Liver (tissue), 9 donors: ENCODE measurements around the gene HIVEP3. TPM values are rescaled to one million over a fixed set of nuclear protein-coding genes. Genes with fewer than 3 reads are reported as not detected.

Experiments
- DNase-seq: peaks from one replicate; pipeline ENCODE4 v3.0.0-alpha.2; 2017; ENCODE audit warnings: low spot score
- H3K27ac ChIP-seq, 2 donors: one replicate each; pipeline ENCODE4 v1.7.0; 2013; ENCODE audit warnings: inconsistent platforms in 2 of 2, low read length in 2 of 2, control low read depth in 1 of 2, low read depth in 1 of 2, mild to moderate bottlenecking in 1 of 2
- H3K27me3 ChIP-seq, 4 donors: one replicate each; pipeline versions ENCODE4 v1.6.1 to v1.7.0; 2013; ENCODE audit warnings: low read length in 3 of 4, inconsistent platforms in 1 of 4, mild to moderate bottlenecking in 1 of 4, moderate library complexity in 1 of 4; ENCODE audit not compliant: control insufficient read depth in 4 of 4, insufficient read depth in 4 of 4
- H3K36me3 ChIP-seq, 4 donors: one replicate each; pipeline versions ENCODE4 v1.6.1 to v1.7.0; 2013; ENCODE audit warnings: low read length in 3 of 4, mild to moderate bottlenecking in 3 of 4, low read depth in 1 of 4, moderate library complexity in 1 of 4; ENCODE audit not compliant: control insufficient read depth in 4 of 4, insufficient read depth in 3 of 4
- H3K4me1 ChIP-seq, 4 donors: one replicate each; pipeline versions ENCODE4 v1.6.1 to v1.7.0; 2013; ENCODE audit warnings: low read length in 3 of 4, mild to moderate bottlenecking in 3 of 4, moderate library complexity in 1 of 4; ENCODE audit not compliant: control insufficient read depth in 4 of 4, insufficient read depth in 4 of 4
- H3K4me3 ChIP-seq, 3 donors: one replicate each; pipeline versions ENCODE4 v1.6.1 to v1.7.0; 2013; ENCODE audit warnings: low read length in 3 of 3, control low read depth in 1 of 3, low read depth in 1 of 3, mild to moderate bottlenecking in 1 of 3
- H3K9ac ChIP-seq, 2 donors: one replicate each; pipeline ENCODE4 v1.7.0; 2013; ENCODE audit warnings: low read length in 2 of 2, mild to moderate bottlenecking in 2 of 2, moderate library complexity in 2 of 2, control low read depth in 1 of 2, low read depth in 1 of 2
- H3K9me3 ChIP-seq, 4 donors: one replicate each; pipeline versions ENCODE4 v1.6.1 to v1.7.0; 2013; ENCODE audit warnings: low read length in 3 of 4; ENCODE audit not compliant: control insufficient read depth in 4 of 4
- EGR1 ChIP-seq, 2 donors: IDR thresholded peaks; 2 replicates each; pipeline ENCODE4 v1.6.1; 2016 to 2018; ENCODE audit warnings: antibody characterized with exemption in 2 of 2, low read depth in 2 of 2
- FOXA1 ChIP-seq: IDR thresholded peaks from 2 replicates; pipeline ENCODE4 v1.6.1; 2016; ENCODE audit warnings: antibody characterized with exemption
- FOXA2 ChIP-seq: IDR thresholded peaks from 2 replicates; pipeline ENCODE4 v1.6.1; 2016; ENCODE audit warnings: antibody characterized with exemption
- GABPA ChIP-seq, 2 donors: IDR thresholded peaks in 1 of 2; conservative IDR thresholded peaks in 1 of 2; 2 replicates each; pipeline ENCODE4 v1.6.1; 2016; ENCODE audit warnings: antibody characterized with exemption in 2 of 2, mild to moderate bottlenecking in 1 of 2, moderate library complexity in 1 of 2
- HNF4A ChIP-seq, 2 donors: conservative IDR thresholded peaks; 2 replicates each; pipeline ENCODE4 v1.6.1; 2016; ENCODE audit warnings: antibody characterized with exemption in 2 of 2, mild to moderate bottlenecking in 2 of 2
- HNF4G ChIP-seq: IDR thresholded peaks from 2 replicates; pipeline ENCODE4 v1.6.1; 2016; ENCODE audit warnings: antibody characterized with exemption
- NR2F2 ChIP-seq: IDR thresholded peaks from 2 replicates; pipeline ENCODE4 v1.6.1; 2016; ENCODE audit warnings: antibody characterized with exemption
- RAD21 ChIP-seq, 2 donors: IDR thresholded peaks; 2 replicates each; pipeline ENCODE4 v1.6.1; 2016; ENCODE audit warnings: antibody characterized with exemption in 2 of 2, mild to moderate bottlenecking in 2 of 2
- RXRA ChIP-seq, 2 donors: IDR thresholded peaks; 2 replicates each; pipeline ENCODE4 v1.6.1; 2017 to 2018; ENCODE audit warnings: antibody characterized with exemption in 2 of 2, mild to moderate bottlenecking in 1 of 2
- TAF1 ChIP-seq: conservative IDR thresholded peaks from 2 replicates; pipeline ENCODE4 v1.6.1; 2016; ENCODE audit warnings: antibody characterized with exemption, mild to moderate bottlenecking
- YY1 ChIP-seq: IDR thresholded peaks from 2 replicates; pipeline ENCODE4 v1.6.1; 2016; ENCODE audit warnings: antibody characterized with exemption, mild to moderate bottlenecking
- WGBS: extraction: QIAGEN DNeasy Blood & Tissue Kit; methylation state at CpG from one replicate; pipeline ENCODE4 v1.1.7; 2013; 5-methylcytosine and 5-hydroxymethylcytosine counted together
- polyA plus RNA-seq, 2 donors: library from polyadenylated mRNA; stranded (reverse) in 1 of 2; unstranded in 1 of 2; fragments of 200-250 nt in 1 of 2; fragments of >200 nt in 1 of 2; fragmentation: Nextera tagmentation in 1 of 2; extraction: Ambion mirVana in 1 of 2; gene quantifications; one replicate each; pipeline versions ENCODE4 v1.2.1 to v1.2.3, GENCODE V29; 2013 to 2015
- total RNA-seq, 2 donors: library from RNA; depleted of rRNA; stranded (reverse); fragments of >200 nt; gene quantifications; one replicate each; pipeline ENCODE4 v1.2.3, GENCODE V29; 2014
- TF ChIP-seq, protein P1 (sequence below): fragments of 150-350 bp; IDR thresholded peaks from 2 replicates; pipeline ENCODE4 v1.5.1; 2017; ENCODE audit warnings: improper control_type of control experiment, low read depth, low read length; ENCODE audit not compliant: missing input control
- TF ChIP-seq, protein P2 (sequence below): IDR thresholded peaks from 2 replicates; pipeline ENCODE4 v1.6.1; 2016; ENCODE audit warnings: antibody characterized with exemption
- TF ChIP-seq, protein P3 (sequence below): IDR thresholded peaks from 2 replicates; pipeline ENCODE4 v1.6.1; 2016; ENCODE audit warnings: antibody characterized with exemption, mild to moderate bottlenecking
- TF ChIP-seq, protein P4 (sequence below): IDR thresholded peaks from 2 replicates; pipeline ENCODE4 v1.6.1; 2016; ENCODE audit warnings: antibody characterized with exemption
- donor health status: healthy.
- donor health status: healthy.
- donor health status: healthy.
- donor health status: healthy.
- donor health status: healthy.

HIVEP3 gene
- total and polyA plus RNA-seq, 4 donors = 0.93 to 1.6 (median 1.4) TPM

GRCh38 chr1:41800311-41800829 lies 118.4 kb downstream of the HIVEP3 start:
- Histone ChIP-seq H3K36me3 (no peaks in the 10 kb centered on the region), H3K27ac (no peak overlapping the region), H3K27me3 (no peaks in the 10 kb centered on the region), H3K9ac (no peak overlapping the region), H3K9me3 (no peaks in the 10 kb centered on the region), H3K4me3 (no peak overlapping the region), H3K4me1 (peaks cover 0 to 5% (median 0%) of the 10 kb centered on the region in 4 donors)
- TF ChIP-seq EGR1 (IDR thresholded peaks at IDR 0.05; ENCODE audit: low read depth in 2 of 2) = no peak
- TF ChIP-seq HNF4A (conservative IDR thresholded peaks at IDR 0.05) = no peak
- TF ChIP-seq, protein P1, sequence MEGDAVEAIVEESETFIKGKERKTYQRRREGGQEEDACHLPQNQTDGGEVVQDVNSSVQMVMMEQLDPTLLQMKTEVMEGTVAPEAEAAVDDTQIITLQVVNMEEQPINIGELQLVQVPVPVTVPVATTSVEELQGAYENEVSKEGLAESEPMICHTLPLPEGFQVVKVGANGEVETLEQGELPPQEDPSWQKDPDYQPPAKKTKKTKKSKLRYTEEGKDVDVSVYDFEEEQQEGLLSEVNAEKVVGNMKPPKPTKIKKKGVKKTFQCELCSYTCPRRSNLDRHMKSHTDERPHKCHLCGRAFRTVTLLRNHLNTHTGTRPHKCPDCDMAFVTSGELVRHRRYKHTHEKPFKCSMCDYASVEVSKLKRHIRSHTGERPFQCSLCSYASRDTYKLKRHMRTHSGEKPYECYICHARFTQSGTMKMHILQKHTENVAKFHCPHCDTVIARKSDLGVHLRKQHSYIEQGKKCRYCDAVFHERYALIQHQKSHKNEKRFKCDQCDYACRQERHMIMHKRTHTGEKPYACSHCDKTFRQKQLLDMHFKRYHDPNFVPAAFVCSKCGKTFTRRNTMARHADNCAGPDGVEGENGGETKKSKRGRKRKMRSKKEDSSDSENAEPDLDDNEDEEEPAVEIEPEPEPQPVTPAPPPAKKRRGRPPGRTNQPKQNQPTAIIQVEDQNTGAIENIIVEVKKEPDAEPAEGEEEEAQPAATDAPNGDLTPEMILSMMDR = no peak
- no peak for TF ChIP-seq HNF4G
- no peak for TF ChIP-seq RAD21 (IDR thresholded peaks at IDR 0.05)
- TF ChIP-seq, protein P2, sequence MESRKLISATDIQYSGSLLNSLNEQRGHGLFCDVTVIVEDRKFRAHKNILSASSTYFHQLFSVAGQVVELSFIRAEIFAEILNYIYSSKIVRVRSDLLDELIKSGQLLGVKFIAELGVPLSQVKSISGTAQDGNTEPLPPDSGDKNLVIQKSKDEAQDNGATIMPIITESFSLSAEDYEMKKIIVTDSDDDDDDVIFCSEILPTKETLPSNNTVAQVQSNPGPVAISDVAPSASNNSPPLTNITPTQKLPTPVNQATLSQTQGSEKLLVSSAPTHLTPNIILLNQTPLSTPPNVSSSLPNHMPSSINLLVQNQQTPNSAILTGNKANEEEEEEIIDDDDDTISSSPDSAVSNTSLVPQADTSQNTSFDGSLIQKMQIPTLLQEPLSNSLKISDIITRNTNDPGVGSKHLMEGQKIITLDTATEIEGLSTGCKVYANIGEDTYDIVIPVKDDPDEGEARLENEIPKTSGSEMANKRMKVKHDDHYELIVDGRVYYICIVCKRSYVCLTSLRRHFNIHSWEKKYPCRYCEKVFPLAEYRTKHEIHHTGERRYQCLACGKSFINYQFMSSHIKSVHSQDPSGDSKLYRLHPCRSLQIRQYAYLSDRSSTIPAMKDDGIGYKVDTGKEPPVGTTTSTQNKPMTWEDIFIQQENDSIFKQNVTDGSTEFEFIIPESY = no peak
- no peak for TF ChIP-seq TAF1
- TF ChIP-seq FOXA2 = no peak
- TF ChIP-seq FOXA1 = no peak
- TF ChIP-seq, protein P3, sequence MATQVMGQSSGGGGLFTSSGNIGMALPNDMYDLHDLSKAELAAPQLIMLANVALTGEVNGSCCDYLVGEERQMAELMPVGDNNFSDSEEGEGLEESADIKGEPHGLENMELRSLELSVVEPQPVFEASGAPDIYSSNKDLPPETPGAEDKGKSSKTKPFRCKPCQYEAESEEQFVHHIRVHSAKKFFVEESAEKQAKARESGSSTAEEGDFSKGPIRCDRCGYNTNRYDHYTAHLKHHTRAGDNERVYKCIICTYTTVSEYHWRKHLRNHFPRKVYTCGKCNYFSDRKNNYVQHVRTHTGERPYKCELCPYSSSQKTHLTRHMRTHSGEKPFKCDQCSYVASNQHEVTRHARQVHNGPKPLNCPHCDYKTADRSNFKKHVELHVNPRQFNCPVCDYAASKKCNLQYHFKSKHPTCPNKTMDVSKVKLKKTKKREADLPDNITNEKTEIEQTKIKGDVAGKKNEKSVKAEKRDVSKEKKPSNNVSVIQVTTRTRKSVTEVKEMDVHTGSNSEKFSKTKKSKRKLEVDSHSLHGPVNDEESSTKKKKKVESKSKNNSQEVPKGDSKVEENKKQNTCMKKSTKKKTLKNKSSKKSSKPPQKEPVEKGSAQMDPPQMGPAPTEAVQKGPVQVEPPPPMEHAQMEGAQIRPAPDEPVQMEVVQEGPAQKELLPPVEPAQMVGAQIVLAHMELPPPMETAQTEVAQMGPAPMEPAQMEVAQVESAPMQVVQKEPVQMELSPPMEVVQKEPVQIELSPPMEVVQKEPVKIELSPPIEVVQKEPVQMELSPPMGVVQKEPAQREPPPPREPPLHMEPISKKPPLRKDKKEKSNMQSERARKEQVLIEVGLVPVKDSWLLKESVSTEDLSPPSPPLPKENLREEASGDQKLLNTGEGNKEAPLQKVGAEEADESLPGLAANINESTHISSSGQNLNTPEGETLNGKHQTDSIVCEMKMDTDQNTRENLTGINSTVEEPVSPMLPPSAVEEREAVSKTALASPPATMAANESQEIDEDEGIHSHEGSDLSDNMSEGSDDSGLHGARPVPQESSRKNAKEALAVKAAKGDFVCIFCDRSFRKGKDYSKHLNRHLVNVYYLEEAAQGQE = no peak
- TF ChIP-seq RXRA (IDR thresholded peaks at IDR 0.05) = no peak
- TF ChIP-seq, protein P4, sequence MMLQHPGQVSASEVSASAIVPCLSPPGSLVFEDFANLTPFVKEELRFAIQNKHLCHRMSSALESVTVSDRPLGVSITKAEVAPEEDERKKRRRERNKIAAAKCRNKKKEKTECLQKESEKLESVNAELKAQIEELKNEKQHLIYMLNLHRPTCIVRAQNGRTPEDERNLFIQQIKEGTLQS = no peak
- TF ChIP-seq NR2F2 = no peak
- no peak for TF ChIP-seq GABPA (IDR thresholded peaks at IDR 0.05 in 1 of 2, conservative IDR thresholded peaks at IDR 0.05 in 1 of 2)
- 86% methylated on average over 2 of the region's 2 CpGs for WGBS
- DNase-seq = no peak

- 51% methylated on average over 2 of the region's 2 CpGs for WGBS
- Histone ChIP-seq H3K4me3 (no peak overlapping the region), H3K36me3 (no peaks in the 10 kb centered on the region), H3K9me3 (no peaks in the 10 kb centered on the region), H3K4me1 (peaks cover 0 to 5% (median 0%) of the 10 kb centered on the region in 4 donors), H3K9ac (no peak overlapping the region), H3K27ac (no peak overlapping the region), H3K27me3 (no peaks in the 10 kb centered on the region)
- no peak for TF ChIP-seq EGR1 (IDR thresholded peaks at IDR 0.05; ENCODE audit: low read depth in 2 of 2)
- no peak for TF ChIP-seq YY1
- no peak for TF ChIP-seq RXRA (IDR thresholded peaks at IDR 0.05)
- TF ChIP-seq, protein P2 = no peak
- DNase-seq = no peak
These were observed 119.0 kb downstream of the HIVEP3 start for GRCh38 chr1:41799723-41800122.
